ENCODE results near the gene ISG20. TPM values are rescaled to one million over a fixed set of nuclear protein-coding genes. Genes with fewer than 3 reads are reported as not detected.

The ISG20 gene
- total and polyA plus RNA-seq, 2 of the 8 experiments (the other 6 are each of a cell fraction or from before 2014, with no cell fraction given), result 2.9 to 5.2 TPM

- peak; percentile 79 for TF ChIP-seq TAF7 (optimal IDR thresholded peaks at IDR 0.05; ENCODE audit: borderline replicate concordance, low read depth, low read length)
- TF ChIP-seq USF2 (IDR thresholded peaks at IDR 0.05; ENCODE audit: low read length), result no peak
- peak; percentile 49 for TF ChIP-seq KDM4A (IDR thresholded peaks at IDR 0.05; ENCODE audit: low read depth, low read length, severe bottlenecking)
- peak in 1 of 2 experiments; percentile 90; a peak in 2 of 4 replicates for TF ChIP-seq HDAC2 (IDR thresholded peaks at IDR 0.05; ENCODE audit: borderline replicate concordance in 1 of 2, low read depth in 2 of 2, low read length in 2 of 2)
- TF ChIP-seq TBP (IDR thresholded peaks at IDR 0.05; ENCODE audit: low read depth, low read length), result peak; percentile 88
- TF ChIP-seq NRF1 (IDR thresholded peaks at IDR 0.05; ENCODE audit: low read depth, low read length), result no peak
- TF ChIP-seq TEAD4 (IDR thresholded peaks at IDR 0.05; ENCODE audit: low read depth, low read length), result no peak
- peak; percentile 97 for TF ChIP-seq E2F6 (IDR thresholded peaks at IDR 0.05)
- no peak for TF ChIP-seq SIX5 (IDR thresholded peaks at IDR 0.05; ENCODE audit: low read depth, low read length)
- no peak for TF ChIP-seq ATF3 (IDR thresholded peaks at IDR 0.05; ENCODE audit: insufficient read depth, low read depth, low read length)
- TF ChIP-seq SP1 (IDR thresholded peaks at IDR 0.05; ENCODE audit: low read depth, low read length), result peak; percentile 93
- TF ChIP-seq RAD21 (IDR thresholded peaks at IDR 0.05 in 1 of 2, conservative IDR thresholded peaks at IDR 0.05 in 1 of 2; ENCODE audit: low read depth in 2 of 2, low read length in 2 of 2), result no peak
- TF ChIP-seq MAX (IDR thresholded peaks at IDR 0.05), result peak; percentile 98
These were observed 17.6 kb upstream of the ISG20 start, which contains the start of gene AEN (continued) for GRCh38 chr15:88620995-88621772.
